H1 (cell line): ENCODE results near the gene FXR2. TPM values are rescaled to one million over a fixed set of nuclear protein-coding genes. Genes with fewer than 3 reads are reported as not detected.
A peak's percentile ranks its signal among the peaks of the same experiment; 100 is the strongest.

Experiments used
- CTCF ChIA-PET: fragments of 300-600 bp; sonication (Branson Sonifier 250); formaldehyde crosslinking; loops from one replicate; lab custom pipeline; 2021; ENCODE audit not compliant: partially characterized antibody; lab: Charles Lee
- POLR2A ChIA-PET: fragments of 300-600 bp; sonication (Branson Sonifier 250); formaldehyde crosslinking; loops from one replicate; lab custom pipeline; 2021; ENCODE audit warnings: inconsistent platforms; ENCODE audit not compliant: partially characterized antibody; lab: Charles Lee
- DNase-seq, 2 experiments: peaks; one replicate each; pipeline versions ENCODE4 v3.0.0 to v3.0.0-alpha.2; 2010 to 2022; ENCODE audit warnings: low spot score in 2 of 2, low read depth in 1 of 2, mixed read lengths in 1 of 2
- FAIRE-seq: peaks from 2 replicates; lab custom pipeline; 2011; peaks lifted over from hg19 to GRCh38; lab: Jason Lieb, UNC
- H2AFZ ChIP-seq: 2 replicates; pipeline ENCODE4 v1.8.1; 2012; ENCODE audit warnings: low read length, inconsistent platforms
- H2AK5ac ChIP-seq: 2 replicates; pipeline ENCODE4 v1.6.1; 2013; ENCODE audit warnings: low read depth, low read length
- H2BK120ac ChIP-seq: replicated peaks from 2 replicates; pipeline ENCODE3; 2013; ENCODE audit warnings: low read depth, low read length, inconsistent platforms
- H2BK12ac ChIP-seq: 2 replicates; pipeline ENCODE4 v1.6.1; 2013; ENCODE audit warnings: low read depth, low read length
- H2BK15ac ChIP-seq: 2 replicates; pipeline ENCODE4 v1.6.1; 2013; ENCODE audit warnings: low read length
- H2BK20ac ChIP-seq: 2 replicates; pipeline ENCODE4 v1.6.1; 2013; ENCODE audit warnings: low read length
- H2BK5ac ChIP-seq: 2 replicates; pipeline ENCODE4 v1.6.1; 2013; ENCODE audit warnings: low read depth, low read length
- H3K14ac ChIP-seq: 2 replicates; pipeline ENCODE4 v1.6.1; 2013; ENCODE audit warnings: inconsistent platforms; ENCODE audit not compliant: insufficient read length
- H3K18ac ChIP-seq: 2 replicates; pipeline ENCODE4 v1.6.1; 2013; ENCODE audit warnings: low read length; ENCODE audit errors: extremely low read depth
- H3K23ac ChIP-seq: 2 replicates; pipeline ENCODE4 v1.6.1; 2013; ENCODE audit warnings: inconsistent platforms; ENCODE audit not compliant: insufficient read length
- H3K23me2 ChIP-seq: 2 replicates; pipeline ENCODE4 v1.6.1; 2013; ENCODE audit warnings: low read depth, low read length
- H3K27ac ChIP-seq: 2 replicates; pipeline ENCODE4 v1.6.1; 2011; ENCODE audit warnings: low read depth, low read length, inconsistent platforms
- H3K27me3 ChIP-seq, 4 experiments: replicated peaks in 1 of 4; 1 replicate in 1 of 4; 2 replicates in 3 of 4; pipeline versions ENCODE4 v1.6.1 to v1.8.1; 2011 to 2013; ENCODE audit warnings: low read length in 3 of 4, mild to moderate bottlenecking in 3 of 4, inconsistent platforms in 2 of 4, mixed read lengths in 2 of 4, moderate library complexity in 1 of 4; ENCODE audit not compliant: control insufficient read depth in 3 of 4, insufficient read depth in 3 of 4; ENCODE audit errors: extremely low read depth in 1 of 4
- H3K36me3 ChIP-seq, 4 experiments: 2 replicates each; pipeline versions ENCODE4 v1.6.1 to v1.8.1; 2011 to 2013; ENCODE audit warnings: mild to moderate bottlenecking in 4 of 4, low read length in 3 of 4, moderate library complexity in 2 of 4, control low read depth in 1 of 4, inconsistent platforms in 1 of 4; ENCODE audit not compliant: insufficient read depth in 4 of 4, control insufficient read depth in 2 of 4
- H3K4ac ChIP-seq: replicated peaks from 2 replicates; pipeline ENCODE3; 2013; ENCODE audit warnings: low read length, low read depth, mixed read lengths, inconsistent platforms; ENCODE audit not compliant: insufficient read length
- H3K4me1 ChIP-seq, 4 experiments: replicated peaks in 1 of 4; 1 replicate in 1 of 4; 2 replicates in 3 of 4; pipeline versions ENCODE4 v1.6.1 to v1.8.1; 2011 to 2013; ENCODE audit warnings: low read length in 3 of 4, inconsistent platforms in 2 of 4, mixed read lengths in 1 of 4; ENCODE audit not compliant: insufficient read depth in 4 of 4, control insufficient read depth in 3 of 4
- H3K4me2 ChIP-seq, 2 experiments: 2 replicates each; pipeline versions ENCODE4 v1.6.1 to v1.8.1; 2011 to 2013; ENCODE audit warnings: low read depth in 2 of 2, low read length in 2 of 2, control low read depth in 1 of 2, inconsistent platforms in 1 of 2, mild to moderate bottlenecking in 1 of 2; ENCODE audit not compliant: insufficient read depth in 1 of 2
- H3K4me3 ChIP-seq, 4 experiments: fragments of 200-600, 300-600 bp in 1 of 4; sonication (generic), shearing (Covaris generic), sonication (Bioruptor Twin) in 1 of 4; 2 replicates each; pipeline versions ENCODE4 v1.5.1 to v1.8.1; 2011 to 2016; ENCODE audit warnings: low read length in 4 of 4, low read depth in 3 of 4, control low read depth in 2 of 4, inconsistent platforms in 2 of 4, mild to moderate bottlenecking in 2 of 4, mixed read lengths in 1 of 4, moderate library complexity in 1 of 4; ENCODE audit not compliant: insufficient read depth in 2 of 4; ENCODE audit errors: extremely low read depth in 1 of 4
- H3K56ac ChIP-seq: replicated peaks from 2 replicates; pipeline ENCODE3; 2013; ENCODE audit warnings: low read depth, mild to moderate bottlenecking, mixed read lengths, low read length, inconsistent platforms; ENCODE audit not compliant: insufficient read length
- H3K79me1 ChIP-seq: 2 replicates; pipeline ENCODE4 v1.6.1; 2013; ENCODE audit warnings: low read depth, low read length, control low read depth
- H3K79me2 ChIP-seq, 2 experiments: 2 replicates each; pipeline versions ENCODE4 v1.6.1 to v1.8.1; 2012 to 2013; ENCODE audit warnings: low read length in 2 of 2, mild to moderate bottlenecking in 2 of 2, inconsistent platforms in 1 of 2; ENCODE audit not compliant: insufficient read depth in 2 of 2, control insufficient read depth in 1 of 2
- H3K9ac ChIP-seq, 4 experiments: replicated peaks in 1 of 4; 1 replicate in 1 of 4; 2 replicates in 3 of 4; pipeline versions ENCODE4 v1.6.1 to v1.8.1; 2011 to 2013; ENCODE audit warnings: low read depth in 3 of 4, low read length in 3 of 4, control low read depth in 2 of 4, mild to moderate bottlenecking in 2 of 4, moderate library complexity in 2 of 4, inconsistent platforms in 1 of 4; ENCODE audit errors: extremely low read depth in 1 of 4
- H3K9me3 ChIP-seq, 2 experiments: 2 replicates each; pipeline versions ENCODE4 v1.6.1 to v1.8.1; 2012 to 2013; ENCODE audit warnings: mild to moderate bottlenecking in 2 of 2, moderate library complexity in 2 of 2, control low read depth in 1 of 2, inconsistent platforms in 1 of 2, low read depth in 1 of 2, low read length in 1 of 2, mixed read lengths in 1 of 2; ENCODE audit not compliant: insufficient read depth in 2 of 2
- H4K20me1 ChIP-seq, 2 experiments: replicated peaks in 1 of 2; 2 replicates each; pipeline versions ENCODE3 to v1.8.1; 2011 to 2013; ENCODE audit warnings: inconsistent platforms in 2 of 2, low read length in 2 of 2, mild to moderate bottlenecking in 1 of 2; ENCODE audit not compliant: insufficient read depth in 2 of 2, control insufficient read depth in 1 of 2
- H4K5ac ChIP-seq: 2 replicates; pipeline ENCODE4 v1.6.1; 2013; ENCODE audit warnings: low read length, low read depth, mixed read lengths, inconsistent platforms; ENCODE audit not compliant: insufficient read length
- H4K8ac ChIP-seq: 2 replicates; pipeline ENCODE4 v1.8.0; 2013; ENCODE audit warnings: mild to moderate bottlenecking, moderate library complexity, low read length, inconsistent platforms; ENCODE audit not compliant: insufficient read depth; ENCODE audit errors: extremely low read depth
- H4K91ac ChIP-seq: replicated peaks from 2 replicates; pipeline ENCODE3; 2013; ENCODE audit warnings: low read length, mixed read lengths, inconsistent platforms; ENCODE audit not compliant: insufficient read length
- BACH1 ChIP-seq: IDR thresholded peaks from 2 replicates; pipeline ENCODE4 v1.6.1; 2012; ENCODE audit warnings: low read length, improper control_type of control experiment
- CREB1 ChIP-seq: IDR thresholded peaks from 2 replicates; pipeline ENCODE4 v1.6.1; 2012; ENCODE audit warnings: inconsistent platforms
- EGR1 ChIP-seq: IDR thresholded peaks from 2 replicates; pipeline ENCODE4 v1.6.1; 2011; ENCODE audit warnings: low read depth, low read length, borderline replicate concordance
- JUN ChIP-seq: IDR thresholded peaks from 2 replicates; pipeline ENCODE4 v1.6.1; 2011; ENCODE audit warnings: low read depth, mild to moderate bottlenecking, improper control_type of control experiment, low read length
- KDM1A ChIP-seq: fragments of 200-600, 300-600 bp; sonication (generic); IDR thresholded peaks from 2 replicates; pipeline ENCODE4 v1.7.1; 2016; ENCODE audit warnings: mild to moderate bottlenecking, low read length, borderline replicate concordance
- RXRA ChIP-seq: IDR thresholded peaks from 2 replicates; pipeline ENCODE4 v1.6.1; 2011; ENCODE audit warnings: low read depth, mild to moderate bottlenecking, low read length, moderate library complexity; ENCODE audit not compliant: insufficient read depth
- SP4 ChIP-seq: IDR thresholded peaks from 2 replicates; pipeline ENCODE4 v1.6.1; 2012; ENCODE audit warnings: low read length, inconsistent platforms
- SUZ12 ChIP-seq: fragments of 200-600 bp; sonication (generic); IDR thresholded peaks from 2 replicates; pipeline ENCODE4 v1.6.1; 2012; ENCODE audit warnings: mild to moderate bottlenecking, inconsistent platforms, low read length, moderate library complexity, mixed read lengths
- WGBS, 2 experiments: shearing (Covaris generic) in 1 of 2; methylation state at CpG; one replicate each; pipeline versions ENCODE4 v1.1.6 to v1.1.7; 2013 to 2015; ENCODE audit warnings: low lambda C conversion rate in 2 of 2, mixed read lengths in 2 of 2, inconsistent platforms in 1 of 2, low coverage in 1 of 2, missing lambda C conversion rate in 1 of 2; ENCODE audit not compliant: insufficient replicate concordance in 2 of 2, insufficient coverage in 1 of 2, insufficient read length in 1 of 2; ENCODE audit errors: extremely low coverage in 1 of 2, missing lambda C conversion rate in 1 of 2; 5-methylcytosine and 5-hydroxymethylcytosine counted together
- polyA plus RNA-seq, 7 experiments: library from polyadenylated mRNA; depleted of rRNA in 3 of 7; stranded (reverse) in 5 of 7; unstranded in 2 of 7; fragments of >200 nt in 5 of 7; fragments of 200-250 nt in 2 of 7; gene quantifications; 1 replicate in 5 of 7; 2 replicates in 1 of 7; 4 replicates in 1 of 7; pipeline versions ENCODE4 v1.2.1 to v1.2.3, GENCODE V29; 2011 to 2013; ENCODE audit warnings: missing spikeins in 2 of 7, mixed read lengths in 2 of 7
- total RNA-seq: library from RNA; stranded (reverse); fragmentation: NEBNext Ultra II Directional; extraction: Animal tissue kit (Norgen Biotek cat#: 25700); gene quantifications from 2 replicates; pipeline ENCODE4 v1.2.1, GENCODE V29; 2021

FXR2 gene
- total and polyA plus RNA-seq, 2 of the 8 experiments (the other 6 are each of a cell fraction or from before 2014, with no cell fraction given) = 26.2 to 44.0 TPM

DNA sequence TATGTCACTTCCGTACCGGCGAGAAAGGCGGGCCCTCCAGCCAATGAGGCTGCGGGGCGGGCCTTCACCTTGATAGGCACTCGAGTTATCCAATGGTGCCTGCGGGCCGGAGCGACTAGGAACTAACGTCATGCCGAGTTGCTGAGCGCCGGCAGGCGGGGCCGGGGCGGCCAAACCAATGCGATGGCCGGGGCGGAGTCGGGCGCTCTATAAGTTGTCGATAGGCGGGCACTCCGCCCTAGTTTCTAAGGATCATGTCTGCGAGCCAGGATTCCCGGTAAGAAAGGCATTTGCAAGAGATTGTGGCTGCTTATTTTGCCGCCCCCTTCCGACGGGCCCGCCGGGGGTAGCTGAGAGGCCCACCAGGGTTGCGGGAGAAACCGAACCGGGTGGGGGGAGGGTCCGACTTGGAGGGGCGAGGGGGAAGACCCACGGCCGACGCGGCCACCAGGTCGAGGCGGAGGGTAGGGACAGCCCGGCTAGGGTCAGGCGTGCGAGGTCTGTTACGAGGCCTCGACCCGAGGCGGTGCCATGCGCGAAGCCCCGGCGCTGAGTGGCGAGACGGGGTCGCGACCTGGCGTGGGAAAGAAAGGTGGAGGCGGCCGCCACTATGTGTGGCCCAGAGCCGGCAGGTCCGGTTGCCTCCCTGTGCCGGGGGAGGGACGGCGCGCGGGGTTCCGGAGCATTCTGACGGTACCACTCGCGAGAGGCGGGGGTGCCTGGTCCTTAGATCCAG is 41.9 kb downstream of the FXR2 start:
- POLR2A ChIA-PET = interaction anchor here (0.8 to 37.5 kb wide), 25 partner anchors 9 to 321 kb away, joined by 3 to 1144 read pairs (median 4); partner anchors contain the start of genes ATP1B2, CD68, CTDNEP1 and MPDU1
- Histone ChIP-seq H3K36me3 (peaks cover 47 to 68% (median 63%) of the 10 kb centered on the region in 4 experiments), H3K4me2 (peak overlapping the region; percentile 71 to 97)
- no peak for TF ChIP-seq EGR1
- no peak for TF ChIP-seq KDM1A
- no peak for TF ChIP-seq JUN
- TF ChIP-seq RXRA = no peak
- no peak for TF ChIP-seq SUZ12
- TF ChIP-seq SP4 = peak; percentile 78
- TF ChIP-seq BACH1 = no peak
- TF ChIP-seq CREB1 = peak; percentile 95

More for the DNA sequence above, 41.9 kb downstream of the FXR2 start:
- Histone ChIP-seq H3K18ac (peak overlapping the region; percentile 94), H3K4me3 (peak overlapping the region; percentile 97 to 99 (median 98)), H2AK5ac (peak overlapping the region; percentile 98; the same call in 1 of the 2 replicates), H2BK5ac (peak overlapping the region; percentile 98), H3K56ac (peak overlapping the region; percentile 83), H3K9me3 (no peaks in the 10 kb centered on the region), H4K20me1 (peaks cover 24 to 32% of the 10 kb centered on the region in 2 experiments), H4K91ac (peak overlapping the region; percentile 98), H2BK120ac (no peak overlapping the region), H3K4me1 (peaks cover 4 to 10% (median 7%) of the 10 kb centered on the region in 4 experiments), H3K9ac (peak overlapping the region; percentile 98 to 100 (median 99)), H3K23me2 (peaks cover 4% of the 10 kb centered on the region), H2BK20ac (no peak overlapping the region), H3K14ac (no peak overlapping the region), H3K23ac (no peak overlapping the region), H4K5ac (peak overlapping the region; percentile 77), H2BK15ac (no peak overlapping the region), H3K79me2 (peaks cover 23 to 39% of the 10 kb centered on the region in 2 experiments), H3K27me3 (no peaks in the 10 kb centered on the region), H2AFZ (no peak overlapping the region), H2BK12ac (no peak overlapping the region), H3K4ac (peak overlapping the region; percentile 98), H4K8ac (peak overlapping the region; percentile 98; the same call in 1 of the 2 replicates), H3K79me1 (peaks cover 6% of the 10 kb centered on the region), H3K27ac (peak overlapping the region; percentile 99)
- WGBS, 2 experiments = 2% methylated on average over 51 of the region's 73 CpGs; no CpG with 5 or more reads in 1 of the 2 experiments
- DNase-seq (peak; percentile 100), FAIRE-seq (no peak)
- CTCF ChIA-PET = interaction anchor here (0.5 to 4.5 kb wide), 6 partner anchors 12 to 671 kb away, joined by 3 to 33 read pairs (median 3); partner anchors contain the start of gene SENP3
